GM12872 (cell line): ENCODE measurements around the gene STK32C.

ENCODE experiments used
- CTCF ChIP-seq: IDR thresholded peaks from 3 replicates; pipeline ENCODE4 v1.5.1; 2011; ENCODE audit warnings: low read depth, mild to moderate bottlenecking, low read length, moderate library complexity; ENCODE audit not compliant: insufficient read depth

Gene STK32C

DNA sequence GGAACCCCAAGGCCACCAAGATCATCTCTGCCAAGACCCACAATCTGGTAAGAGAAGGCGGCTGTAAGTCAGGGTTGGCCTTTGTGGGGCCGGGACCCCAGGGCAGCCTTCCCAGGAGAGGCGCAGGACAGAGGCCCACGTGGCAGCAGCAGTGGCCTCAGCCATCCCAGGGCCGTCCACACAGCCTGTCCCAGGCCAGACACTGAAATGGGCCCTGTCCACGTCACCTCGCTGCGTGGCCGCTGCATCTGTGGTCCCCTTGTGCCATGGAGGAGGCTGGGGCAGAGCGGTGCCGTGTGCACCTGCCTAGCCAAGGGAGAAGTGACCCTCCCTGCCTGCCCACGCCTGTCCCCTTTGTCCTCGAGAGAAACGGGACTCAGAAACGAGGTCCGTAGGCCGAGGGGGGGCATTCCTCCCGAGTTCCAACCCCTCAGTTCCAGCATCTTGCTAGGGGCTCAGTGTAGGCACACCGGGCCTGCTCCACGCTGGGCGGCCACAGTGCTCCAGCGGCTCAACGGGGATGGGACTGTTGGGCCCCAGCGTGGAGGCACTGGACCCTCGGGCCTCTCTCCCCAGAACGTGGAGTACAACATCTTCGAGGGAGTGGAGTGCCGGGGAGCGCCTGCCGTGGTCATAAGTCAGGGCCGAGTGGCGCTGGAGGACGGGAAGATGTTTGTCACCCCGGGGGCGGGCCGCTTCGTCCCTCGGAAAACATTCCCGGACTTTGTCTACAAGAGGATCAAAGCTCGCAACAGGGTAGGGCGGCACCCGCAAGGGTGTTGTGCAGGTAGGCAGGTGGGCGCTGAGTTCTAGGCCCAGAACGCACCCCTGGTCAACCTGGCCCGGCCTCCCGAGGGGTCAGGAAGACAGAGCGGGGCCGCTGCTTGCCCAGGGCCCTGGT, 105.4 kb downstream of the STK32C start:
- no peak for TF ChIP-seq CTCF

- TF ChIP-seq CTCF = no peak
These were observed 106.4 kb downstream of the STK32C start for GRCh38 chr10:132201111-132201969.

- TF ChIP-seq CTCF = no peak
These were observed 107.2 kb downstream of the STK32C start for GRCh38 chr10:132200344-132201110.

DNA sequence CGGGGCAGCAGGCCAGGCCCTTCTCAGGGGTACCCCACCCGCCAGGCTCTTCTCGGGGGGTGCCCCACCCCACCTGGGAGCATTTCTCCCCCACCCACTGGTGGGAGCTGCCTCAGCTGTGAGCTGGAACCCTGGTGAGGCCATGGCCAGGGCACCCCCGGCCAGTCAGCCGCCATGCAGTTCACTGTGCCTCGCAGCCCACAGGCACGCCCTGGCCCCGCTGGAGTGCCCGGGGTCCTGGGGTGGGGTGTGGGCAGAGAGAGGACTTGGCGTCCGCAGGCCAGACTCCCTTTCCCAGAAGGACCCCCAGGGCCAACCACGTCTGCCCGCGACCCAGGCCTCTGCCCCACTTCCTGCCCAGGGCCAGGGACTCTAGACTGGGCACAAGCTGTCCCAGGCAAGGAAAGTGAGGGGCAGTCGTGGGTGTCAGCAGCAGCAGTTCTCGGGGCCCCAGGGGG, 107.9 kb downstream of the STK32C start:
- no peak for TF ChIP-seq CTCF

DNA sequence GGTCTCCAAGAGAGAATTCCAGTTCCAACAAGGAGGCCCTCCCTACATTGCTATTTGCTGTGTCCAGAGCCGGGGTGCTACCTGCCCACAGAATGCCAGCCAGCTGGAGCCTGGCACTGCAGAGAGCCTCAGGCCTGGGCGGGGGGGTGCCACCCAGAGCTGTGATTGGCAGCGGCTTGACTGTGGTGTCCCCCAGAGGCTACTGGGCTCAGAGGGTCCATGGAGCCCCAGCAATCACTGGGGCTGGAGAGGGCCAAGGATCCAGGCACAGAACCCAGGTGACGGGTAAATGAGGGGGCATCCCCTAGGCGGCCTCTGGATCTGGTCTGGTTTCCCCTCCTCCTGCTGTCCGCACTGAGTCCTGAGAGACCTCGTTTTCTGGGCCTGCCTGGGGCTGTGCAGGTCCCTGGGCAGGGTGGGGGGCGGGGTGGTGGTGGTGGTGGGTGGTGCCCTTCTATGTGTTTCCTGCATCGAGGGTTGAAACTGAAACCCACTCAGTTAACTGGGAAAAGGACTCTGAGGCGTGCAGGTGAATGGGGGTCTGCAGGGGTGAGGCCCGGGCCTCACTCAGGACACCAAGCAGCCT, 108.4 kb downstream of the STK32C start:
- no peak for TF ChIP-seq CTCF

GRCh38 chr10:132198381-132199181, 109.2 kb downstream of the STK32C start:
- no peak for TF ChIP-seq CTCF
